ENCODE results near the gene NCK2. TPM values are rescaled to one million over a fixed set of nuclear protein-coding genes. Genes with fewer than 3 reads are reported as not detected.

NCK2 gene
- total RNA-seq, 4 donors from 2014 or later = 56.1 to 69.6 (median 58.7) TPM

GRCh38 chr2:105795575-105795934 is 50.8 kb downstream of the NCK2 start:
- DNase-seq (ENCODE audit: low spot score in 2 of 2) = peak in 1 of 2 donors; percentile 43
- intact Hi-C loops (cut with DNase I; ENCODE audit: low total_unique reads) = no loop called here
- H3K4me3 ChIP-seq (ENCODE audit: low read depth, poor library complexity, severe bottlenecking) = no peak overlapping the region
- TF ChIP-seq POLR2A (IDR thresholded peaks at IDR 0.05) = no peak
- no peak for TF ChIP-seq CTCF (IDR thresholded peaks at IDR 0.05)
- 16 to 27% methylated on average over 9 of the region's 9 CpGs for WGBS, 2 donors

GRCh38 chr2:105796131-105796638 is 51.5 kb downstream of the NCK2 start:
- WGBS, 2 donors = 39 to 48% methylated on average over 6 of the region's 6 CpGs
- H3K4me3 ChIP-seq (ENCODE audit: low read depth, poor library complexity, severe bottlenecking) = no peak overlapping the region
- intact Hi-C loops (cut with DNase I; ENCODE audit: low total_unique reads) = no loop called here
- no peak for TF ChIP-seq CTCF (IDR thresholded peaks at IDR 0.05)
- TF ChIP-seq POLR2A (IDR thresholded peaks at IDR 0.05) = no peak
- peak in 1 of 2 donors; percentile 83 for DNase-seq (ENCODE audit: low spot score in 2 of 2)

GRCh38 chr2:105796791-105797190 is 52.1 kb downstream of the NCK2 start:
- no peak overlapping the region for H3K4me3 ChIP-seq (ENCODE audit: low read depth, poor library complexity, severe bottlenecking)
- no peak for DNase-seq (ENCODE audit: low spot score in 2 of 2)
- intact Hi-C loops (cut with DNase I; ENCODE audit: low total_unique reads) = no loop called here
- TF ChIP-seq CTCF (IDR thresholded peaks at IDR 0.05) (no peak), POLR2A (IDR thresholded peaks at IDR 0.05) (no peak)

- no peak overlapping the region for H3K4me3 ChIP-seq (ENCODE audit: low read depth, poor library complexity, severe bottlenecking)
- intact Hi-C loops (cut with DNase I; ENCODE audit: low total_unique reads) = no loop called here
- peak; percentile 57 to 86 for DNase-seq (ENCODE audit: low spot score in 2 of 2)
- WGBS, 2 donors = 28 to 33% methylated on average over 7 of the region's 7 CpGs
- TF ChIP-seq CTCF (IDR thresholded peaks at IDR 0.05) (no peak), POLR2A (IDR thresholded peaks at IDR 0.05) (no peak)
These were observed 52.6 kb downstream of the NCK2 start for GRCh38 chr2:105797298-105797819.

GRCh38 chr2:105798595-105798994 is 53.9 kb downstream of the NCK2 start:
- H3K4me3 ChIP-seq (ENCODE audit: low read depth, poor library complexity, severe bottlenecking) = no peak overlapping the region
- intact Hi-C loops (cut with DNase I; ENCODE audit: low total_unique reads) = no loop called here
- WGBS, 2 donors = 66 to 71% methylated on average over 2 of the region's 2 CpGs
- TF ChIP-seq CTCF (IDR thresholded peaks at IDR 0.05) (no peak), POLR2A (IDR thresholded peaks at IDR 0.05) (no peak)
- DNase-seq (ENCODE audit: low spot score in 2 of 2) = no peak
